Measurements from ENCODE around the gene HIVEP3. TPM values are rescaled to one million over a fixed set of nuclear protein-coding genes. Genes with fewer than 3 reads are reported as not detected.

HIVEP3 gene
- total RNA-seq, 1 experiment from 2014 or later = 6.0 TPM

DNA sequence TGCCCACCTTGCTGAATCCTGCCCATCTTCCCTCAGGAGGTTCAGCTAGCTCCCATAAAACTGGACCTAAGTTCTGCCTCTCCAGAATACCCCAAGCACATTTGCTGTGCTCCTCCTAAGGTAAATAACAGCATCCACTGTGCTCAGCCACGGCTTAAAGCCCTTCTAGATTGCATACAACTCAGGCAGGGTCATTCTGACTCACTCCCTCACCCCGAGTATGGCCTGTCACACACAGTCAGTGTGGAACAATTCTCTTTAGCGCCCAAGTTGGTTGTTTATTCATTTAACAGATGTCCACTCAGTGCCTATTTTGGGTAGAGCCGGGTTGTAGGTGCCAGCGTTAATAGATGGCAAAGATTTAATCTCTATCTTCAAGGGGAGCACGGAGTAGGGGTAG lies 286.8 kb downstream of the HIVEP3 start:
- ChIA-PET CTCF (no interaction called here), POLR2A (no interaction called here)
- ATAC-seq = no peak
- Histone ChIP-seq H3K9me3 (ENCODE audit: control insufficient read depth, insufficient read depth, low read depth, low read length) (no peaks in the 10 kb centered on the region), H3K27ac (ENCODE audit: low read length) (no peak overlapping the region), H3K27me3 (ENCODE audit: control insufficient read depth, insufficient read depth, low read length) (no peaks in the 10 kb centered on the region), H3K36me3 (ENCODE audit: control insufficient read depth, insufficient read depth, low read length) (no peaks in the 10 kb centered on the region; the same call in 1 of the 2 replicates), H3K4me1 (ENCODE audit: control insufficient read depth, insufficient read depth, low read length) (no peaks in the 10 kb centered on the region), H3K4me3 (ENCODE audit: low read depth in 2 of 2, low read length in 2 of 2) (no peak overlapping the region)
- TF ChIP-seq, protein P1, sequence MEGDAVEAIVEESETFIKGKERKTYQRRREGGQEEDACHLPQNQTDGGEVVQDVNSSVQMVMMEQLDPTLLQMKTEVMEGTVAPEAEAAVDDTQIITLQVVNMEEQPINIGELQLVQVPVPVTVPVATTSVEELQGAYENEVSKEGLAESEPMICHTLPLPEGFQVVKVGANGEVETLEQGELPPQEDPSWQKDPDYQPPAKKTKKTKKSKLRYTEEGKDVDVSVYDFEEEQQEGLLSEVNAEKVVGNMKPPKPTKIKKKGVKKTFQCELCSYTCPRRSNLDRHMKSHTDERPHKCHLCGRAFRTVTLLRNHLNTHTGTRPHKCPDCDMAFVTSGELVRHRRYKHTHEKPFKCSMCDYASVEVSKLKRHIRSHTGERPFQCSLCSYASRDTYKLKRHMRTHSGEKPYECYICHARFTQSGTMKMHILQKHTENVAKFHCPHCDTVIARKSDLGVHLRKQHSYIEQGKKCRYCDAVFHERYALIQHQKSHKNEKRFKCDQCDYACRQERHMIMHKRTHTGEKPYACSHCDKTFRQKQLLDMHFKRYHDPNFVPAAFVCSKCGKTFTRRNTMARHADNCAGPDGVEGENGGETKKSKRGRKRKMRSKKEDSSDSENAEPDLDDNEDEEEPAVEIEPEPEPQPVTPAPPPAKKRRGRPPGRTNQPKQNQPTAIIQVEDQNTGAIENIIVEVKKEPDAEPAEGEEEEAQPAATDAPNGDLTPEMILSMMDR (IDR thresholded peaks at IDR 0.05) = no peak
- TF ChIP-seq SIN3A (IDR thresholded peaks at IDR 0.05; ENCODE audit: borderline replicate concordance, insufficient read depth, low read depth, low read length) = no peak
- TF ChIP-seq TCF7L2 (IDR thresholded peaks at IDR 0.05; ENCODE audit: low read depth, low read length) = no peak
- TF ChIP-seq, protein P2, sequence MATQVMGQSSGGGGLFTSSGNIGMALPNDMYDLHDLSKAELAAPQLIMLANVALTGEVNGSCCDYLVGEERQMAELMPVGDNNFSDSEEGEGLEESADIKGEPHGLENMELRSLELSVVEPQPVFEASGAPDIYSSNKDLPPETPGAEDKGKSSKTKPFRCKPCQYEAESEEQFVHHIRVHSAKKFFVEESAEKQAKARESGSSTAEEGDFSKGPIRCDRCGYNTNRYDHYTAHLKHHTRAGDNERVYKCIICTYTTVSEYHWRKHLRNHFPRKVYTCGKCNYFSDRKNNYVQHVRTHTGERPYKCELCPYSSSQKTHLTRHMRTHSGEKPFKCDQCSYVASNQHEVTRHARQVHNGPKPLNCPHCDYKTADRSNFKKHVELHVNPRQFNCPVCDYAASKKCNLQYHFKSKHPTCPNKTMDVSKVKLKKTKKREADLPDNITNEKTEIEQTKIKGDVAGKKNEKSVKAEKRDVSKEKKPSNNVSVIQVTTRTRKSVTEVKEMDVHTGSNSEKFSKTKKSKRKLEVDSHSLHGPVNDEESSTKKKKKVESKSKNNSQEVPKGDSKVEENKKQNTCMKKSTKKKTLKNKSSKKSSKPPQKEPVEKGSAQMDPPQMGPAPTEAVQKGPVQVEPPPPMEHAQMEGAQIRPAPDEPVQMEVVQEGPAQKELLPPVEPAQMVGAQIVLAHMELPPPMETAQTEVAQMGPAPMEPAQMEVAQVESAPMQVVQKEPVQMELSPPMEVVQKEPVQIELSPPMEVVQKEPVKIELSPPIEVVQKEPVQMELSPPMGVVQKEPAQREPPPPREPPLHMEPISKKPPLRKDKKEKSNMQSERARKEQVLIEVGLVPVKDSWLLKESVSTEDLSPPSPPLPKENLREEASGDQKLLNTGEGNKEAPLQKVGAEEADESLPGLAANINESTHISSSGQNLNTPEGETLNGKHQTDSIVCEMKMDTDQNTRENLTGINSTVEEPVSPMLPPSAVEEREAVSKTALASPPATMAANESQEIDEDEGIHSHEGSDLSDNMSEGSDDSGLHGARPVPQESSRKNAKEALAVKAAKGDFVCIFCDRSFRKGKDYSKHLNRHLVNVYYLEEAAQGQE (IDR thresholded peaks at IDR 0.05; ENCODE audit: insufficient read depth in 1 of 2, low read depth in 2 of 2, low read length in 1 of 2) = no peak
- TF ChIP-seq POLR2AphosphoS5 (IDR thresholded peaks at IDR 0.05; ENCODE audit: low read depth, low read length) = no peak
- BruUV-seq (replicated peaks) = no TSS peak
- intact Hi-C loops (cut with micrococcal nuclease; ENCODE audit: unreplicated experiment) (no loop called here), in situ Hi-C loops (cut with HindIII; ENCODE audit: low pct_unique_long_range_greater_than_20kb, low sequenced_read_pairs) (no loop called here)
- no peak for DNase-seq (ENCODE audit: low read depth, low spot score)

DNA sequence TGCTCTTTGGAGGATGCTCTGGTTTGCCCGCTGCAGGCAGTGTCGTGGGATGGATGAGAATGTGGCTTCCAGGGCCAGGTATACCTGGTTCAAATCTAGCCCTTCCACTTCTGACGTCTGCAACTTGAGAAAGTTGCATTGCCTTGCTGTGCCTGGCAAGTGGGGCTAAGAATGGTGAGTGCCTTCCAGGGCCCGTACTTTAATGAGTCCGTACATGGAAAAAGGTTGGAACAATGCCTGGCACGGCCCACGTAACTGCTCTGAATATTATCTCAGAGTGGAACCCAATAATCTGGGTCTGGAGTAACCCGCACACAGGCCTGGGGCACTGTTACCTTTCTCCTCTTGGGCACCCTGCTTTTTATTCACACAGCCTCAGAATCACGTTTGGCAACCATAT lies 287.6 kb downstream of the HIVEP3 start:
- CTCF ChIA-PET = no interaction called here
- POLR2A ChIA-PET = no interaction called here
- no peak for TF ChIP-seq TCF7L2 (IDR thresholded peaks at IDR 0.05; ENCODE audit: low read depth, low read length)
- no peak for TF ChIP-seq SIN3A (IDR thresholded peaks at IDR 0.05; ENCODE audit: borderline replicate concordance, insufficient read depth, low read depth, low read length)
- TF ChIP-seq, protein P2 (IDR thresholded peaks at IDR 0.05; ENCODE audit: insufficient read depth in 1 of 2, low read depth in 2 of 2, low read length in 1 of 2) = no peak
- TF ChIP-seq POLR2AphosphoS5 (IDR thresholded peaks at IDR 0.05; ENCODE audit: low read depth, low read length) = no peak
- TF ChIP-seq, protein P1 (IDR thresholded peaks at IDR 0.05) = no peak
- no peak overlapping the region for H3K27ac ChIP-seq (ENCODE audit: low read length)
- no peaks in the 10 kb centered on the region for H3K9me3 ChIP-seq (ENCODE audit: control insufficient read depth, insufficient read depth, low read depth, low read length)
- intact Hi-C loops (cut with micrococcal nuclease; ENCODE audit: unreplicated experiment) = no loop called here
- no peaks in the 10 kb centered on the region for H3K27me3 ChIP-seq (ENCODE audit: control insufficient read depth, insufficient read depth, low read length)
- H3K4me1 ChIP-seq (ENCODE audit: control insufficient read depth, insufficient read depth, low read length) = peaks cover 6% of the 10 kb centered on the region
- H3K4me3 ChIP-seq (ENCODE audit: low read depth in 2 of 2, low read length in 2 of 2) = no peak overlapping the region
- no peaks in the 10 kb centered on the region for H3K36me3 ChIP-seq (ENCODE audit: control insufficient read depth, insufficient read depth, low read length)
- ATAC-seq (no peak), DNase-seq (ENCODE audit: low read depth, low spot score) (no peak)
- no TSS peak for BruUV-seq (replicated peaks)
- in situ Hi-C loops (cut with HindIII; ENCODE audit: low pct_unique_long_range_greater_than_20kb, low sequenced_read_pairs) = no loop called here

Data from Panc1 (cell line).